HG02678 (cell line): ENCODE data around the gene UBQLN3.

Source experiments
- ATAC-seq: cut with Tn5 transposase; IDR thresholded peaks from one replicate; pipeline ENCODE4 v1.9.1; 2021; ENCODE audit warnings: mild to moderate bottlenecking, moderate library complexity; ENCODE audit not compliant: unreplicated experiment

The UBQLN3 gene

DNA sequence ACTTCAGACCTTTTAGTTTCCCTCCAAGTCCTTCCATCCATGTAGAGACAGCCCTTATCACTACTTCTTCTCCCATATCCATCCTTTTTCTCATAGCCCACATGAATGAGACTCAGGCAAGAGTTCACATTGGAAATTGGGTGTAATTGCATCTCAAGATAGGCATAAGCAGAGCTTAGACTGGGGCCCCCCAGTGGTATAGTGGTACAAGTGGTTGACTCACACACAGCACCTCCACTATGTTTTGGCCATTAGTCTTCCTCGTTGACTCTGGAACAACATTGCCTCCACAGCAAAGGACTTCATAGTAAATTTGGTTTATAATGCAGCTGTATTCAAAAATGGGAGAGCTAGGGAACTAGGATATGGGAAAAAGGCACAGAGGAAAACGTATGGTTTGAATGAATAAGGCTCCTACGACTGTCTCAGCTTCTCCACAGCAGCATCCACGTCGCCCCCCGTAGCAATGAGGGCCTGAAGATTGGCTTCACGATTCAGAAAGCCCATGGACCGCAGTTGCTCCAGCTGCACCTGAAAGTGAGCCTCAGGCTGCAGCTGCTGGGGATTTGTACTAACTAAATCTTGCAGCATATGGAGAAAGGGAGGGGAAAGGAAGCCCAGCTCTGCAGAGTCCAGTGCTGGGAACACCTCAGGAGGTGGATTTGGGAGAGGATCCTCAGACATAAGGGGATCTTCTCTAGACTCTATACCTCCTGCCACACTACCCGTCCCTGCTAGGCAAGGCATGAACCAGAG, 2.4 kb downstream of the UBQLN3 start:
- ATAC-seq = no peak

GRCh38 chr11:5505363-5506048, 4.3 kb downstream of the UBQLN3 start:
- no peak for ATAC-seq

GRCh38 chr11:5504403-5504921, 5.3 kb downstream of the UBQLN3 start:
- no peak for ATAC-seq

DNA sequence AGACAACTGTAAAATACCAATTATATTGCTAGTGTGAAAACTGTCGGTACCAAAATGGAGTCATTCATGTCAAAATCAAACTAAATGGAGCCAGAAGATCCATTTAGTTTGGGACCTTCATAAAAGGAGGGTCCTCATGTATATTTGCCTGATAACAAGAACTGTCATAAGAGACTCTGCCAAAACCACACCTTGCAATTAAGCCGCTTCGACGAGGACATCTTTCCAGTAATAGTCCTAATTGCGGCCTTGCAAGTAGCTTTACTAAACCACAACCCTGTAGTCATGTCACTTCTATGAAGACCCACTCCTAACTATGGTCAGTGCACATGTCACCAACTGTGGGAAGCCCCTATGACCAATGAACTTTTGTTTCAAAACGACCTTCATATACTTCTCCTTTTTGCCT, 9.4 kb downstream of the UBQLN3 start:
- no peak for ATAC-seq

GRCh38 chr11:5499671-5500070, 10.1 kb downstream of the UBQLN3 start:
- no peak for ATAC-seq

- no peak for ATAC-seq
Measured at GRCh38 chr11:5489576-5490357, 20.0 kb downstream of the UBQLN3 start.

GRCh38 chr11:5488798-5489399, 20.9 kb downstream of the UBQLN3 start:
- ATAC-seq = no peak

DNA sequence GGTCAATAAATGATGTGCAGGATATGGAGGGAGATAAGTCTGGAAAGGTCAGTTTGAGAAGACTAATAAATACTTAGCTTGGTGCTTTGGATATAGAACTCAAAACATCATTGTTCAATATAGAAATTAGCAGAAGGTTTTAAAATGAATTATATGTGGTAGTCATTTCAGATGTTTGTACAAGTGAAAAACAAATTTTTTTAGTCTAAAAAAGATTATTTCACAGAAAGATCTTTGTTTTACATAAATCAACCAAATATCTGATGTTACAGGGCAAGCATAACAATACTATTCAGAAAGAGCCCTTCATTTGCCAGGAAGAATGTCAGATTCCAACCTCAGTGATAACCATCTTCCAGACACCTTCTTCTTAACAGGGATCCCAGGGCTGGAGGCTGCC, 21.4 kb downstream of the UBQLN3 start, which contains the start of gene OR52D1:
OR52D1 (plus strand) TSS at position 301 of the 400 bp plus-strand sequence; CDS start at position 323, 22 bp downstream.
- no peak for ATAC-seq

DNA sequence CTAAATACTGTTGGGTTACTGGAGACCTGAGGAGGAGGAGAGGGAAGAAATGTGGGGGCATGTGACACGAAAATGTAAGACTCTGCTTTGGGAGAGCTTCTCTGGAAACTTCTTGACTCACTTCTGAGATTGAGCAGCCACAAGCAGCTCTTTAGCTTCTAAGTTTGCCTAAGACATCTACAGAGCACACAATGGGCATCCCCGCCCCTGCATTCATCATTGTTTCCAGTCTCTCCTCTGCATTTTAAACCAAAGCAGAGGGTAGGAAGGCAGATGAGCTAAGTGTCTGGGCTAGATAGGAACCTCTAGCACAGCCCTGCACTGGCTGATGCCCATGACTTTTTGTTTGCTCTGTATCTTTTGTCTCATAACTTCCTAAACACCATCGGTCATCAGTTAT, 23.3 kb downstream of the UBQLN3 start:
- ATAC-seq = no peak

DNA sequence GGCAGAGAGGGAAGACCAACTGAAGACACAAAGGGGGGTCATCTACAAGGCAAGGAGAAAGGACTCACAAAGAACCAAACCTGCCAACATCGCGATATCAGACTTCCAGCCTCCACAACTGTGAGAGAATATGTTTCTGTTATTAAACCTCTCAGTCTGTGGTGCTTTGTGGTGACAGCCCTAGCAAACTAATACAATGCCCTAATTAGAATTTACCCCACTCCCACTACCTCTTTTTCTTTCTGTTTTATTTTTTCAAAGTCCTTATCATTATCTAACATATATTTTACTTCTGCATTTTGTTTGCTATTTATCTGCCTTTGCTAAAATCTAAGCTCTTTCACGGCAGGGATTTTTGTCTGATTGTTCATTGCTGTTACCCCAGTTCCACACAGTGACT, 23.8 kb downstream of the UBQLN3 start:
- no peak for ATAC-seq

DNA sequence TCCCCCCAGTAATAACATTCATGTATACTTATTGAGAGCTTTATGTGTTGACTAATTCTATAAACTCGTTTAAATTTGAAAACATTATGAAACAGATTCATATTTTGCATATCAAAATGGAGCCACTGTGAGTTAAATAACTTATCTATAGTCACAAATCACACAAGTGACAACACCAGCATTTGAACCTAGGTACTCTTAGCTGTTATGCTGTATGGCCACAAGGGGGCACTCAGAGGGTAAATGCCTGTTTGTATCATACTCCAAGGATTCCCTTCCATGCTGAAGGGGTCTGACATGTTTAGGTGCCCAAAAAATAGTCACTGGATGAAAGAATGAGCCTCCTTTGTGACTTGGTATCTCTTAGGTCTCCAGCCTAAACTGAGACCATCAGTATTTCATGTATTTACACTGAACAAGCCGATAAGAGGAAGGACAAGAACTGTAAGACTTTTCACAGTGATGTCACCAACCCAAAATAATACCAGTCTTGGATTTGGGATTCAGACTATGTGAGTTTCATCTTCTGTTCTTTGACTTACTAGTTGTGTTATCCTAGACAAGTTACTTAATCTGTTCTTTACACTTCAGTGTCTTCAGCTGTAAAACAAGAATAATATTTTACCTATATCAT, 33.5 kb downstream of the UBQLN3 start:
- ATAC-seq = peak; percentile 76

DNA sequence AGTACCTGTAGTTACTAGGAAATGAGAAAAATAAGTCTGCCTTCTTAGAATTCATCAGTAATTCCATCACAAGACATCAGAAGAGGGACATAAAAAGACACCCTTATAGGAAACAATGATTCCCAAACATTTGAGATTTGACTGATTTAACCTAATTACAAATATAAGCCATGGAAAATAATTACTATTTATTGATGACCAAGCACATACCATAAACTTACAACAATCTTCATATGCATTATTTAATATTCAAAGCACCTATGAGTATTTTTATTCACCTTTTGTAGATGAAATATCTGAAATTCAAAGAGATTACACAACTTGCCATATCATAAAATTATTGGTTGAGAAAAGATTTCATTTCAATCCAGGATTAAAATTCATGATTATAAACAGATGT, 35.8 kb downstream of the UBQLN3 start:
- ATAC-seq = no peak

GRCh38 chr11:5467527-5467926, 42.2 kb downstream of the UBQLN3 start:
- ATAC-seq = no peak

DNA sequence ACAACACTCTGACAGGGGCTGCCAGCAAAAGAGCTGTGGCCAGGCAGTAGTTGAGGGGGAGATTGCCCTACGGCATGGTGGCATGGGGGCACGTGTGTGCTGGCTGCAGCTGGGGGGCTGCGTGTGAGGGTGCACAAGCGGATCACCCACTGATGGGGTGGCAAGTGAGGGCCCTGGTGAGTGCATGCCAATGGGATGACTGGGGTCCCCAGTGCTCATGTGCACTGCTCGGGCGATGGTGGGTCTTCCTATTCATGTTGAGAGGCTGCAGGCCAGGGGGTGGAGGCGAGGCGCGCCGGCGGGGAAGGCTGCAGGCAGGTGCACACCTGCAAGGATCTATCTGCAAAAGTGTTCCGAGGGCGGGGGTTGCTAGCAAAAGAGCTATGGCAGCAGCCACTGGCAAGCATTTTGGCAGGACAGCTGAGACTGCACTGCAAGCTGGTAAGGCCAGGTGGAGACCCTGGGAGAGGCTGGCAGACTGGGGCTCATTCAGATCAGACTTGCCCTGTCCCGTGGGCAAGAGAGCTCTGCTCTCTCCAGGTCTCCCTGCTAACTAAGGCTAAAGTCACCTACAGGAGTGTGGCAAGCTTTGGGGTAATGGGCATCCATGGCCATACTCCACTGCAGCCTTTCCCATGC, 48.7 kb downstream of the UBQLN3 start:
- no peak for ATAC-seq
